ENCODE data around the gene IL12RB2. TPM values are rescaled to one million over a fixed set of nuclear protein-coding genes. Genes with fewer than 3 reads are reported as not detected.

Gene IL12RB2
- total and polyA plus RNA-seq, 2 donors (not counting 3 experiments of a cell fraction or from before 2014, with no cell fraction given): 0.42 TPM; not detected in 1

- BruUV-seq (replicated peaks): no TSS peak
- ChIA-PET POLR2A (no interaction called here), CTCF (no interaction called here)
- Histone ChIP-seq H3K9ac (replicated peaks; ENCODE audit: extremely low read depth, insufficient read depth, low read length) (no peak overlapping the region), H3K27ac (ENCODE audit: insufficient read depth, low read depth, low read length) (no peak overlapping the region), H3K9me1 (replicated peaks; ENCODE audit: control insufficient read depth, extremely low read depth, insufficient read depth, low read length) (no peaks in the 10 kb centered on the region), H2AFZ (ENCODE audit: low read depth, low read length) (no peak overlapping the region), H3K9me3 (replicated peaks; ENCODE audit: control insufficient read depth, insufficient read depth, low read length) (no peaks in the 10 kb centered on the region), H3K4me2 (ENCODE audit: insufficient read depth, low read length) (no peak overlapping the region), H3K27me3 (ENCODE audit: control insufficient read depth in 2 of 2, insufficient read depth in 2 of 2, low read length in 2 of 2) (no peaks in the 10 kb centered on the region), H3K36me3 (ENCODE audit: control insufficient read depth in 2 of 2, extremely low read depth in 1 of 2, insufficient read depth in 2 of 2, low read length in 2 of 2) (no peaks in the 10 kb centered on the region), H3K4me1 (ENCODE audit: control insufficient read depth, extremely low read depth, insufficient read depth, low read length) (no peaks in the 10 kb centered on the region), H3K4me3 (replicated peaks in 1 of 3; ENCODE audit: insufficient read depth in 1 of 3, low read depth in 1 of 3, low read length in 3 of 3) (no peak overlapping the region), H4K20me1 (replicated peaks; ENCODE audit: control insufficient read depth, extremely low read depth, insufficient read depth, low read length) (no peaks in the 10 kb centered on the region), H3K79me2 (ENCODE audit: control insufficient read depth, insufficient read depth, low read length) (no peaks in the 10 kb centered on the region)
- TF ChIP-seq MAX (IDR thresholded peaks at IDR 0.05; ENCODE audit: insufficient read depth, insufficient read length) (no peak), CTCF (IDR thresholded peaks at IDR 0.05; ENCODE audit: extremely low read depth in 1 of 2, insufficient read depth in 1 of 2, low read depth in 1 of 2, low read length in 2 of 2) (no peak)
- DNase-seq (ENCODE audit: low read depth, low spot score) (no peak), FAIRE-seq (no peak)
- dilution Hi-C loops (cut with MboI; ENCODE audit: extremely low pct_ligation_motif_present, low sequenced_read_pairs) (no loop called here), intact Hi-C loops (cut with micrococcal nuclease) (no loop called here)
These were observed 63.4 kb downstream of the IL12RB2 start for GRCh38 chr1:67371043-67371442.

- POLR2A ChIA-PET: no interaction called here
- no peak for DNase-seq (ENCODE audit: low read depth, low spot score)
- H3K79me2 ChIP-seq (ENCODE audit: control insufficient read depth, insufficient read depth, low read length): no peaks in the 10 kb centered on the region
- H3K27me3 ChIP-seq (ENCODE audit: control insufficient read depth in 2 of 2, insufficient read depth in 2 of 2, low read length in 2 of 2): no peaks in the 10 kb centered on the region
- no peaks in the 10 kb centered on the region for H3K9me3 ChIP-seq (replicated peaks; ENCODE audit: control insufficient read depth, insufficient read depth, low read length)
- no peaks in the 10 kb centered on the region for H3K4me1 ChIP-seq (ENCODE audit: control insufficient read depth, extremely low read depth, insufficient read depth, low read length)
- H3K4me2 ChIP-seq (ENCODE audit: insufficient read depth, low read length): no peak overlapping the region
- H3K4me3 ChIP-seq (replicated peaks in 1 of 3; ENCODE audit: insufficient read depth in 1 of 3, low read depth in 1 of 3, low read length in 3 of 3): no peak overlapping the region
- FAIRE-seq: no peak
- dilution Hi-C loops (cut with MboI; ENCODE audit: extremely low pct_ligation_motif_present, low sequenced_read_pairs) (no loop called here), intact Hi-C loops (cut with micrococcal nuclease) (no loop called here)
- H3K9ac ChIP-seq (replicated peaks; ENCODE audit: extremely low read depth, insufficient read depth, low read length): no peak overlapping the region
- H4K20me1 ChIP-seq (replicated peaks; ENCODE audit: control insufficient read depth, extremely low read depth, insufficient read depth, low read length): no peaks in the 10 kb centered on the region
- no peak overlapping the region for H3K27ac ChIP-seq (ENCODE audit: insufficient read depth, low read depth, low read length)
- no peaks in the 10 kb centered on the region for H3K9me1 ChIP-seq (replicated peaks; ENCODE audit: control insufficient read depth, extremely low read depth, insufficient read depth, low read length)
- H3K36me3 ChIP-seq (ENCODE audit: control insufficient read depth in 2 of 2, extremely low read depth in 1 of 2, insufficient read depth in 2 of 2, low read length in 2 of 2): no peaks in the 10 kb centered on the region
- TF ChIP-seq JUN (IDR thresholded peaks at IDR 0.05; ENCODE audit: borderline replicate concordance, insufficient read depth, insufficient read length, low read depth) (no peak), FOS (IDR thresholded peaks at IDR 0.05; ENCODE audit: borderline replicate concordance, insufficient read depth, low read length) (no peak), MYC (IDR thresholded peaks at IDR 0.05; ENCODE audit: low read depth, low read length) (no peak), EZH2 (IDR thresholded peaks at IDR 0.05; ENCODE audit: borderline replicate concordance, low read depth, low read length, severe bottlenecking) (no peak), MAX (IDR thresholded peaks at IDR 0.05; ENCODE audit: insufficient read depth, insufficient read length) (no peak), POLR2AphosphoS5 (IDR thresholded peaks at IDR 0.05; ENCODE audit: insufficient read depth, low read depth, low read length) (no peak), POLR2A (IDR thresholded peaks at IDR 0.05; ENCODE audit: low read depth, low read length) (no peak), CTCF (IDR thresholded peaks at IDR 0.05; ENCODE audit: extremely low read depth in 1 of 2, insufficient read depth in 1 of 2, low read depth in 1 of 2, low read length in 2 of 2) (no peak)
- CTCF ChIA-PET: no interaction called here
- no peak overlapping the region for H2AFZ ChIP-seq (ENCODE audit: low read depth, low read length)
- no TSS peak for BruUV-seq (replicated peaks)
These were observed 64.0 kb downstream of the IL12RB2 start for GRCh38 chr1:67371681-67372080.

All from endothelial cell of umbilical vein (primary cell).